ENCODE results near the gene SRBD1. TPM values are rescaled to one million over a fixed set of nuclear protein-coding genes. Genes with fewer than 3 reads are reported as not detected.

SRBD1 gene
- total and polyA plus RNA-seq, 2 of the 8 experiments (the other 6 are each of a cell fraction or from before 2014, with no cell fraction given): 4.6 to 20.0 TPM

- Histone ChIP-seq H3K9ac (replicated peaks in 1 of 4; ENCODE audit: extremely low read depth in 1 of 4, low read depth in 3 of 4, low read length in 3 of 4) (no peak overlapping the region), H2BK120ac (replicated peaks; ENCODE audit: low read depth, low read length) (no peak overlapping the region), H4K20me1 (replicated peaks in 1 of 2; ENCODE audit: control insufficient read depth in 1 of 2, insufficient read depth in 2 of 2, low read length in 2 of 2) (peaks cover 0 to 2% of the 10 kb centered on the region in 2 experiments), H3K14ac (ENCODE audit: insufficient read length) (no peak overlapping the region), H3K23me2 (ENCODE audit: low read depth, low read length) (no peaks in the 10 kb centered on the region), H4K91ac (replicated peaks; ENCODE audit: insufficient read length, low read length) (no peak overlapping the region), H3K36me3 (ENCODE audit: control insufficient read depth in 2 of 4, insufficient read depth in 4 of 4, low read length in 3 of 4) (peaks cover 2 to 23% (median 18%) of the 10 kb centered on the region in 4 experiments; a peak in 7 of 8 replicates), H3K4me1 (replicated peaks in 1 of 4; ENCODE audit: control insufficient read depth in 3 of 4, insufficient read depth in 4 of 4, low read length in 3 of 4) (peaks cover 0 to 3% (median 0%) of the 10 kb centered on the region in 4 experiments; a peak in 1 of 7 replicates), H3K79me1 (ENCODE audit: low read depth, low read length) (no peaks in the 10 kb centered on the region; the same call in 1 of the 2 replicates), H3K27ac (ENCODE audit: low read depth, low read length) (no peak overlapping the region), H2BK12ac (ENCODE audit: low read depth, low read length) (no peak overlapping the region), H3K79me2 (ENCODE audit: control insufficient read depth in 1 of 2, insufficient read depth in 2 of 2, low read length in 2 of 2) (peaks cover 0 to 40% of the 10 kb centered on the region in 2 experiments; a peak in 2 of 4 replicates), H2BK5ac (ENCODE audit: low read depth, low read length) (no peak overlapping the region), H2AFZ (ENCODE audit: low read length) (no peak overlapping the region), H4K5ac (ENCODE audit: insufficient read length, low read depth, low read length) (no peak overlapping the region), H2AK5ac (ENCODE audit: low read depth, low read length) (no peak overlapping the region), H2BK20ac (ENCODE audit: low read length) (no peak overlapping the region), H3K4me2 (ENCODE audit: insufficient read depth in 1 of 2, low read depth in 2 of 2, low read length in 2 of 2) (no peak overlapping the region), H2BK15ac (ENCODE audit: low read length) (no peak overlapping the region), H3K56ac (replicated peaks; ENCODE audit: insufficient read length, low read depth, low read length) (no peak overlapping the region), H3K27me3 (replicated peaks in 1 of 4; ENCODE audit: control insufficient read depth in 3 of 4, extremely low read depth in 1 of 4, insufficient read depth in 3 of 4, low read length in 3 of 4) (no peaks in the 10 kb centered on the region), H3K18ac (ENCODE audit: extremely low read depth, low read length) (no peak overlapping the region), H3K9me3 (ENCODE audit: insufficient read depth in 2 of 2, low read depth in 1 of 2, low read length in 1 of 2) (no peaks in the 10 kb centered on the region), H3K4me3 (ENCODE audit: extremely low read depth in 1 of 4, insufficient read depth in 2 of 4, low read depth in 3 of 4, low read length in 4 of 4) (no peak overlapping the region), H4K8ac (ENCODE audit: extremely low read depth, insufficient read depth, low read length) (no peak overlapping the region), H3K4ac (replicated peaks; ENCODE audit: insufficient read length, low read depth, low read length) (no peak overlapping the region), H3K23ac (ENCODE audit: insufficient read length) (no peak overlapping the region)
- ChIA-PET CTCF (ENCODE audit: partially characterized antibody) (interaction anchor here (0.7 kb wide), 1 partner anchor 1664 kb away, joined by 3 read pairs; no protein-coding TSS in a partner anchor), POLR2A (ENCODE audit: partially characterized antibody) (no interaction called here)
- 87% methylated on average over 2 of the region's 2 CpGs; no CpG with 5 or more reads in 1 of the 2 experiments for WGBS, 2 experiments (ENCODE audit: extremely low coverage in 1 of 2, insufficient coverage in 1 of 2, insufficient read length in 1 of 2, insufficient replicate concordance in 2 of 2, low coverage in 1 of 2, low lambda C conversion rate in 2 of 2, missing lambda C conversion rate in 1 of 2)
- FAIRE-seq: no peak
- TF ChIP-seq BACH1 (IDR thresholded peaks at IDR 0.05; ENCODE audit: low read length): no peak
- no peak for DNase-seq (ENCODE audit: low read depth in 1 of 2, low spot score in 2 of 2)
Measured at GRCh38 chr2:45605116-45605515, 6.0 kb downstream of the SRBD1 start.

Measured in H1 (cell line).